T-helper 1 cell (primary cell): ENCODE results near the gene PGLYRP1.

Experiments used
- DNase-seq, 5 donors: peaks; one replicate each; pipeline ENCODE4 v3.0.0-alpha.2; 2012 to 2020

The PGLYRP1 gene

GRCh38 chr19:46031781-46032596 is 9.1 kb upstream of the PGLYRP1 start:
- no peak for DNase-seq

GRCh38 chr19:46030812-46031550 is 8.1 kb upstream of the PGLYRP1 start:
- no peak for DNase-seq

- DNase-seq: no peak
These were observed 3.0 kb upstream of the PGLYRP1 start for GRCh38 chr19:46025835-46026234.

GRCh38 chr19:46023311-46023779 is 492 bp upstream of the PGLYRP1 start:
- DNase-seq: no peak

GRCh38 chr19:46022061-46022430 is 807 bp downstream of the PGLYRP1 start:
- no peak for DNase-seq

GRCh38 chr19:46021531-46022041 is 1.3 kb downstream of the PGLYRP1 start:
- DNase-seq: no peak

- no peak for DNase-seq
These were observed 2.1 kb downstream of the PGLYRP1 start for GRCh38 chr19:46020819-46021125.

GRCh38 chr19:46019270-46019669 is 3.6 kb downstream of the PGLYRP1 start:
- no peak for DNase-seq

GRCh38 chr19:46018729-46019251 is 4.1 kb downstream of the PGLYRP1 start:
- DNase-seq: no peak

- no peak for DNase-seq
These were observed 4.8 kb downstream of the PGLYRP1 start for GRCh38 chr19:46017874-46018675.

- DNase-seq: no peak
These were observed 5.8 kb downstream of the PGLYRP1 start for GRCh38 chr19:46017095-46017429.

- DNase-seq: peak; percentile 63 to 82 (median 75)
These were observed 6.3 kb downstream of the PGLYRP1 start for GRCh38 chr19:46016426-46017094.

- peak in 3 of 5 donors; percentile 37 to 55 (median 45) for DNase-seq
These were observed 7.0 kb downstream of the PGLYRP1 start for GRCh38 chr19:46015687-46016425.

- DNase-seq: peak; percentile 46 to 66 (median 62)
These were observed 7.7 kb downstream of the PGLYRP1 start for GRCh38 chr19:46014941-46015686.

GRCh38 chr19:46014534-46014933 is 8.3 kb downstream of the PGLYRP1 start:
- DNase-seq: no peak

- DNase-seq: peak; percentile 28 to 59 (median 43)
These were observed 13.0 kb downstream of the PGLYRP1 start for GRCh38 chr19:46009530-46010510.

GRCh38 chr19:46006411-46006810 is 16.4 kb downstream of the PGLYRP1 start:
- DNase-seq: no peak

- no peak for DNase-seq
These were observed 20.1 kb downstream of the PGLYRP1 start for GRCh38 chr19:46002678-46003275.
